ENCODE results near the gene MYO3B.

- TF ChIP-seq, protein P1, sequence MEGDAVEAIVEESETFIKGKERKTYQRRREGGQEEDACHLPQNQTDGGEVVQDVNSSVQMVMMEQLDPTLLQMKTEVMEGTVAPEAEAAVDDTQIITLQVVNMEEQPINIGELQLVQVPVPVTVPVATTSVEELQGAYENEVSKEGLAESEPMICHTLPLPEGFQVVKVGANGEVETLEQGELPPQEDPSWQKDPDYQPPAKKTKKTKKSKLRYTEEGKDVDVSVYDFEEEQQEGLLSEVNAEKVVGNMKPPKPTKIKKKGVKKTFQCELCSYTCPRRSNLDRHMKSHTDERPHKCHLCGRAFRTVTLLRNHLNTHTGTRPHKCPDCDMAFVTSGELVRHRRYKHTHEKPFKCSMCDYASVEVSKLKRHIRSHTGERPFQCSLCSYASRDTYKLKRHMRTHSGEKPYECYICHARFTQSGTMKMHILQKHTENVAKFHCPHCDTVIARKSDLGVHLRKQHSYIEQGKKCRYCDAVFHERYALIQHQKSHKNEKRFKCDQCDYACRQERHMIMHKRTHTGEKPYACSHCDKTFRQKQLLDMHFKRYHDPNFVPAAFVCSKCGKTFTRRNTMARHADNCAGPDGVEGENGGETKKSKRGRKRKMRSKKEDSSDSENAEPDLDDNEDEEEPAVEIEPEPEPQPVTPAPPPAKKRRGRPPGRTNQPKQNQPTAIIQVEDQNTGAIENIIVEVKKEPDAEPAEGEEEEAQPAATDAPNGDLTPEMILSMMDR (conservative IDR thresholded peaks at IDR 0.05; ENCODE audit: low read depth, low read length) = peak; percentile 54; the same call in 1 of the 2 replicates
- no peak for TF ChIP-seq EZH2 (IDR thresholded peaks at IDR 0.05; ENCODE audit: borderline replicate concordance, low read depth, low read length, poor library complexity, severe bottlenecking)
These were observed 191.9 kb downstream of the MYO3B start for GRCh38 chr2:170369894-170370293.
